ENCODE measurements around the gene MAGEH1.

Gene MAGEH1

DNA sequence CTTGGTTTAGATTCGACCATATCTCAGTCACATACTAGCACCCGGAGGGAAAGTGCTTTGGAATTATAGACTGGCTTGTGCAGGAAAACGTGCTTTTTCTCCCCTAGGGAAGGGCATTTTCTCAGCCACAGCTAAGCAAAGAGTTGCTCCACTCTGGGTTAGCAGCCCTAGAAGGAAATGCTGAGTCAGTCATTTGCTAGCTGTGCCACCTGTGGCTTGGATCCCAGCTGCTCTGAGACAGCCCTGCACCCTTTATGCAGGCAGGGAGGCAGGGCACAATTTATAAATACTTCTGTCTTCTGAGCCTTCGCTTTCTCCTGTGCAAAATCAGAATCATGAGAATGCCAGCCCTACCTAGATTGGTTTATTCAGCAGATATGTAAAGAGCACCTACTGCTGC is 39.0 kb downstream of the MAGEH1 start:
- DNase-seq (ENCODE audit: low spot score) = no peak

Measured in globus pallidus (tissue), 1 donor.